Type B pancreatic cell (in vitro differentiated cells): ENCODE results near the gene VAC14. TPM values are rescaled to one million over a fixed set of nuclear protein-coding genes. Genes with fewer than 3 reads are reported as not detected.

Experiments used
- DNase-seq: peaks from one replicate; pipeline ENCODE4 v3.0.0; 2021; ENCODE audit warnings: mixed read lengths; ENCODE audit not compliant: unreplicated experiment; ENCODE audit errors: extremely low spot score
- H3K27ac Mint-ChIP-seq: 2 replicates; pipeline ENCODE4 v1.8.0; 2021; ENCODE audit warnings: mild to moderate bottlenecking, mixed read lengths
- H3K27me3 Mint-ChIP-seq: 2 replicates; pipeline ENCODE4 v1.8.0; 2021; ENCODE audit warnings: mixed read lengths
- H3K36me3 Mint-ChIP-seq: 2 replicates; pipeline ENCODE4 v1.8.0; 2021; ENCODE audit warnings: mixed read lengths
- H3K4me1 Mint-ChIP-seq: one replicate; pipeline ENCODE4 v1.8.0; 2021; ENCODE audit warnings: mixed read lengths; ENCODE audit not compliant: unreplicated experiment
- H3K4me3 Mint-ChIP-seq: 2 replicates; pipeline ENCODE4 v1.8.0; 2021; ENCODE audit warnings: mild to moderate bottlenecking, mixed read lengths
- H3K9me3 Mint-ChIP-seq: 2 replicates; pipeline ENCODE4 v1.8.0; 2021; ENCODE audit warnings: mixed read lengths
- total RNA-seq: library from RNA; stranded (reverse); gene quantifications from 2 replicates; pipeline ENCODE4 v1.2.1, GENCODE V29; 2021; ENCODE audit warnings: low replicate concordance
- TF ChIP-seq, protein P1 (sequence below): fragments of 200-600 bp; sonication (generic); conservative IDR thresholded peaks from 2 replicates; pipeline ENCODE4 v1.5.0; 2021; ENCODE audit warnings: antibody characterized with exemption, mild to moderate bottlenecking

The VAC14 gene
- total RNA-seq, 1 donor from 2014 or later, result 38.3 TPM

GRCh38 chr16:70749006-70749678 is 51.8 kb downstream of the VAC14 start:
- H3K9me3 Mint-ChIP-seq, result no peaks in the 10 kb centered on the region
- no peak for DNase-seq
- H3K36me3 Mint-ChIP-seq, result no peaks in the 10 kb centered on the region
- no peaks in the 10 kb centered on the region for H3K27me3 Mint-ChIP-seq
- H3K4me1 Mint-ChIP-seq, result peaks cover 31% of the 10 kb centered on the region
- no peak overlapping the region for H3K4me3 Mint-ChIP-seq
- TF ChIP-seq, protein P1, sequence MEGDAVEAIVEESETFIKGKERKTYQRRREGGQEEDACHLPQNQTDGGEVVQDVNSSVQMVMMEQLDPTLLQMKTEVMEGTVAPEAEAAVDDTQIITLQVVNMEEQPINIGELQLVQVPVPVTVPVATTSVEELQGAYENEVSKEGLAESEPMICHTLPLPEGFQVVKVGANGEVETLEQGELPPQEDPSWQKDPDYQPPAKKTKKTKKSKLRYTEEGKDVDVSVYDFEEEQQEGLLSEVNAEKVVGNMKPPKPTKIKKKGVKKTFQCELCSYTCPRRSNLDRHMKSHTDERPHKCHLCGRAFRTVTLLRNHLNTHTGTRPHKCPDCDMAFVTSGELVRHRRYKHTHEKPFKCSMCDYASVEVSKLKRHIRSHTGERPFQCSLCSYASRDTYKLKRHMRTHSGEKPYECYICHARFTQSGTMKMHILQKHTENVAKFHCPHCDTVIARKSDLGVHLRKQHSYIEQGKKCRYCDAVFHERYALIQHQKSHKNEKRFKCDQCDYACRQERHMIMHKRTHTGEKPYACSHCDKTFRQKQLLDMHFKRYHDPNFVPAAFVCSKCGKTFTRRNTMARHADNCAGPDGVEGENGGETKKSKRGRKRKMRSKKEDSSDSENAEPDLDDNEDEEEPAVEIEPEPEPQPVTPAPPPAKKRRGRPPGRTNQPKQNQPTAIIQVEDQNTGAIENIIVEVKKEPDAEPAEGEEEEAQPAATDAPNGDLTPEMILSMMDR, result no peak
- H3K27ac Mint-ChIP-seq, result peak overlapping the region; percentile 41

DNA sequence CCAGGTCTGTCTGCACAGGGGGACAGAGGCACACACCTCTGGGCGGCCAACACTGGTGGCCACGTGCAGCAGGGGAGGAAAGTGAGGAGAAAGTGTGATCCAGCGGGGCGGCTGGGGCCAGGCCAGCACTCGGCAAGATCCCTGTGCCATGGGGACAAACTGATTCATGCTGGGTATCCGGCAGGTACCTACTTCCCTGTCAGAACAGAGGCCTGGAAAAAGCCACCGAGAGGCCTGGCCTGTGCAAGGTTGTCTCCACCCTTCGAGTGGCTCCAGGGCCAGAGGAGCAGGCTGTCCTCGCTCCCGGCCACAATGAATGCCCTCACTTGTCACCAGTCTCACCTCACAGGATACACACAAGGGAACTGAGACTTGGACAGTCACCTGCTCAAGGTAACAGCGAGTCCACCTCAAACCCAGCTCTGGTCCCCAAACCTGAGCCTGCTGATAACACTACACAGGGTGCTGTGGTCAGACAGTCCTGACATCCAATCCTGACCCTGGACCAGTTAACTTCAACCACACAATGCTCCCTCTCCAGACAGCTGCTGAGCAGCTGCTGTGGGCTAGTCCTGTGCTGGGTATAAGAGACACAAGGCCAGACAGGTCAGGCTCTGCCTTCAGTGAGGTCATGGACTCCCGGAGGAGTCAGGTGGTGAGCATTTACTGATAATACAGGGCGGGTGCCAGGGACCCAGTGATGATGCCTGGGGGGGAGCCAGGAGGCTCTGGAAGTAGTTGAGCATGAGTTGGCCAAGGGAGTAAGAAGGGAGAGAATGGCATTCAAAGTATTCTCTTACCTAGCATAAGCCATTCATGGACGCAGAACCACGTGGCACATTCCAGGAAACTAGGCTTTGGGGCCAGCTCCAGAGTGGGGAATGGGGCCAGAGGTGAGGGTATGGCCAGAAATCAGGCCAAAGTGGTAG is 53.0 kb downstream of the VAC14 start:
- Mint-ChIP-seq H3K9me3 (no peaks in the 10 kb centered on the region), H3K4me1 (peaks cover 31% of the 10 kb centered on the region), H3K27ac (peak overlapping the region; percentile 73), H3K4me3 (no peak overlapping the region), H3K27me3 (no peaks in the 10 kb centered on the region), H3K36me3 (peaks cover 10% of the 10 kb centered on the region)
- DNase-seq, result no peak
- TF ChIP-seq, protein P1, result no peak

DNA sequence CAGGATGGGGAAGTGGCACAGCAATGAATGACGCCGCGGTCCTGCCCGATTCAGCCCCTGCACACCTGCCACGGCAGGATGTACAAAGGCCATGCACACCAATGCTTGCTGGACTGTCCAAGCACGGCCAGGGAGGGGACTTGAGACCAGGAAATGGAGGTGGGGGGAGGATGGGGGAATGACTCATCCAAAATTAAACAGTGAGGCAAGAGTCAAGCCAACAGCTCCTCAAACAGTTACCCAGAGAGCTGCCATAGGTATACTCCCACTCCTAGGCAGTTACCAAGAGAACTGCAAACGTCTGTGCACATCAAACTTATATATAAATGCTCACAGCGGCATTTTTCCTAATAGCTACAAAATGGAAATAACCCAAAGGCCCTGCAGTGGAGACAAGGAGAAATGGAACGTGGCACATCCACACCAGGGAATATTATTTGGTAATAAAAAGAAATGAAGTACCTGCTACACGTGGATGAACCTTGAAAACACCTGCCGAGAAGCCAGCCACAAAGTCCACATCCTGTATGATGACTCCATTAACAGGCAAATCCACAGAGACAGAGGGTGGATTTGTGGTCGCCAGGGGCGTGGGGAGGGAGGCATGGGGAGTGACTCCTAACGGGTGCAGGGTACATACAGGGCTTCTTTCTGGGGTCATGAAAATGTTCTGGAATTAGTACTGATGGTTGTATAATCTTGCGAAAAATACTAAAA is 54.1 kb downstream of the VAC14 start:
- Mint-ChIP-seq H3K36me3 (peaks cover 14% of the 10 kb centered on the region), H3K4me1 (peaks cover 31% of the 10 kb centered on the region), H3K9me3 (no peaks in the 10 kb centered on the region), H3K27me3 (no peaks in the 10 kb centered on the region), H3K4me3 (no peak overlapping the region), H3K27ac (peak overlapping the region; percentile 73)
- DNase-seq, result no peak
- TF ChIP-seq, protein P1, result no peak

DNA sequence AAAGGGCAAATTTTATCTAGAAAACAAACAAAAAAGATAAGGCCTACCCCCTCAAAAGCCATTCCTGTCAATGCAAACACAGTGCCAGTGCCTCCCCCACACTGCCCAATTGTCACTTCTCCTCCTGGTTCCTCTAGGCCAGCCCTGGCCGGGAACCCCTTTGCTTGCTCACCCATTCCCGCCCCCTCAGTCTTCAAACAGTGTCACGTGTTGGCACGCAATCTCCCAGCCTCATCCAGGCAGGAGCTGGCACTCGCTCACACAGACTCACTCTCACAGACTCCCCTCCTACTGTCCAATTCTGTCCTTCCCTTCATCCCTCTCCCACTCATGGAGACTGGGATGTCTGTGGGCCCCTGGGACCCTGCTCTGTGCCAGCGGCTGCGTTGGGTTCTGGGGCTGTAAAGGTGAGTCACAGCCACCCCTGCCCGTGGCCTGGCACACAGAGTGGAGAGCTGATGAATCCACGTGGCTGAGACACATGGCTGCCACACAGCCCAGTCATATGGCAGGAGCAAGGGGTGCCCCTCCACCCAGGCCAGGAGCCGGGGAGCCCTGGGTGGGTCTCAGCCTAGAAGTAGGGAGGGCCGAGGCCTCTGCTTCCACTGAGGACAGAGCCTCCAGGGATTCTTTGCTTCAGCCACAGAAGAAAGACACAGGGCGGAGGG is 54.8 kb downstream of the VAC14 start:
- Mint-ChIP-seq H3K4me1 (peaks cover 29% of the 10 kb centered on the region), H3K4me3 (no peak overlapping the region), H3K27ac (peak overlapping the region; percentile 73), H3K36me3 (peaks cover 14% of the 10 kb centered on the region), H3K27me3 (no peaks in the 10 kb centered on the region), H3K9me3 (no peaks in the 10 kb centered on the region)
- TF ChIP-seq, protein P1, result no peak
- no peak for DNase-seq

GRCh38 chr16:70745536-70746025 is 55.4 kb downstream of the VAC14 start:
- Mint-ChIP-seq H3K27me3 (no peaks in the 10 kb centered on the region), H3K9me3 (no peaks in the 10 kb centered on the region), H3K4me3 (no peak overlapping the region), H3K27ac (peak overlapping the region; percentile 73), H3K4me1 (peaks cover 27% of the 10 kb centered on the region), H3K36me3 (peaks cover 14% of the 10 kb centered on the region)
- TF ChIP-seq, protein P1, result no peak
- no peak for DNase-seq
